Regular cardiac myocyte (primary cell): ENCODE measurements around the gene KLRC4. TPM values are rescaled to one million over a fixed set of nuclear protein-coding genes. Genes with fewer than 3 reads are reported as not detected.

Experiments
- total RNA-seq: library from RNA; depleted of rRNA; stranded (reverse); fragments of >200 nt; gene quantifications from 2 replicates; pipeline ENCODE4 v1.2.3, GENCODE V29; 2014

Gene KLRC4, protein sequence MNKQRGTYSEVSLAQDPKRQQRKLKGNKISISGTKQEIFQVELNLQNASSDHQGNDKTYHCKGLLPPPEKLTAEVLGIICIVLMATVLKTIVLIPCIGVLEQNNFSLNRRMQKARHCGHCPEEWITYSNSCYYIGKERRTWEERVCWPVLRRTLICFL
- total RNA-seq: not detected in 2 replicates

DNA sequence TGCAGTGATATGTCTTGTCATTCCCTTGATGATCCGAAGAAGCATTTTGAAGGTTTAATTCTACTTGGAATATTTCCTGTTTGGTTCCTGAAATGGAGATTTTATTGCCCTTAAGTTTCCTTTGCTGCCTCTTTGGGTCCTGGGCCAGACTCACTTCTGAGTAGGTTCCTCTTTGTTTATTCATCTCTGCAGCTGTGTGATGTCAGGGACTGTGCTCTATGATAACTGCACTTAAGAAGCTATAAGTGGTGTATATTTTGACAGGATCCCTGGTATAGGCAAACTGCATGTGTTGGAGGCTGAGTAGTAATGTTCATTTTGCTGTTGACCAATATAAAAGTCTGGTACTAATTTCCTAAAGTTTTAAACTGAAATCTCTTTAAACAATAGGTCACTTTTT, at the start of gene KLRC4:
TSS of gene KLRC4 (minus strand) at position 366 of the 400 bp plus-strand sequence. CDS start at position 184, 182 bp downstream.

DNA sequence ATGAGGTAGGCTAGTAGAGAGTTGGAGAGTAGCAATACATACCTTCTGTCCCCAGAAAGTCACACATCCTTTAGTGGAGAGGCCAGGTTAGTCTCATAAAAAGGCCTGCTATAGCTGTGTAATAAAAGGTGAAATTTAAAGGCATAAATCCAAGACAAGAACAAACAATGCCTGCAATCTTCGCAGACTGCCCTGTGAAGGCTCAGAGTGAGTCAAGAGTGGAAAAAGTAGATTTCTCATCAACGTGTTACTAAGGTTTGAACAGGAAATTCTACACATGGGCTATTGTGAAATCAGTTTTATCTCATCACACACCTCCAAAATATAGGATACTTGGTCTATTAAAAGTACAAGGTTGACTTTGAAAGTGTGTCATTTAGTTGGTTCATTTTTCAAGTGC, 43.6 kb upstream of the KLRC4 start, which contains the start of gene KLRC1:
TSS of gene KLRC1 (minus strand) at position 222 of the 400 bp plus-strand sequence. CDS start 2,221 bp downstream, outside the sequence.

DNA sequence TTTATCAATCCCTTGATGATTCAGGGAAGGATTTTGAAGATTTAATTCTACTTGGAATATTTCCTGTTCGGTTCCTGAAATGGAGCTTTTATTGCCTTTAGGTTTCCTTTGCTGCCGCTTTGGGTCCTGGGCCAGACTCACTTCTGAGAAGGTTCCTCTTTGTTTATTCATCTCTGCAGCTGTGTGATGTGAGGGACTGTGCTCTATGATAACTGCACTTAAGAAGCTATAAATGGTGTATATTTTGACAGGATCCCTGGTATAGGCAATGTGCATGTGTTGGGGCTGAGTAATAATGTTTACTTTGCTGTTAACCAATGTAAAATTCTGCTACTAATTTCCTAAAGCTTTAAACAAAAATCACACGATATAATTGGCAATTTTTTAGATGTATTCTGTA, 26.3 kb upstream of the KLRC4 start, which contains the start of gene KLRC2:
TSS of gene KLRC2 (minus strand) at position 195 of the 400 bp plus-strand sequence. CDS start at position 171, 24 bp downstream.

DNA sequence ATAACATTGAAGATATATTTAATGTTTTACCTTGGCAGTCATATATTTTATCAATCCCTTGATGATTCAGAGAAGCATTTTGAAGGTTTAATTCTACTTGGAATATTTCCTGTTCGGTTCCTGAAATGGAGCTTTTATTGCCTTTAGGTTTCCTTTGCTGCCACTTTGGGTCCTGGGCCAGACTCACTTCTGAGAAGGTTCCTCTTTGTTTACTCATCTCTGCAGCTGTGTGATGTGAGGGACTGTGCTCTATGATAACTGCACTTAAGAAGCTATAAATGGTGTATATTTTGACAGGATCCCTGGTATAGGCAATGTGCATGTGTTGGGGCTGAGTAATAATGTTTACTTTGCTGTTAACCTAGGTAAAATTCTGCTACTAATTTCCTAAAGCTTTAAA, 10.8 kb upstream of the KLRC4 start, which contains the start of gene KLRC3:
TSS of gene KLRC3 (minus strand) at position 262 of the 400 bp plus-strand sequence. CDS start at position 217, 45 bp downstream.

DNA sequence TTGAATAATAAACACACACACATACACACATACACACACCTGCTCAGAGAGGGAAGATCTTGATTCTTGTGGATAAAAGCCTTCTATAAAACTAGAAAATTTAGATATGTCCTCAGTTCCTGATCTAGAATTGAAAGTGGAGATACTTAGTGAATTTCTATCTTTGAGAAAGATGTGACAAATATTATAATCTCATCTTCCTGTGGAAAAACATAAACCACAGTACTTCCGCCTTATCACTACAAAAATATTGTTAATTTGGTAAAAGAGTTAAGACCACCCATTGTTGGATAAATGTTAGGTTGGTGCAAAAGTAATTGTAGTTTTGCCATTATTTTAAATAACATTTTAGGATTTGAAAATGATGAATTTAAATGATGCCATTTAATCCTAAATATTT, 19.7 kb downstream of the KLRC4 start, which contains the start of gene KLRK1:
TSS of gene KLRK1 (minus strand) at position 138 of the 400 bp plus-strand sequence. CDS start 1,231 bp downstream, outside the sequence.

Other genes starting within 250 kb of the KLRC4 start
- gene OLR1, start 237.6 kb downstream of the KLRC4 start, total RNA-seq: 1.2 and 1.4 TPM in 2 replicates
- under 0.01 and 0.56 TPM in 2 replicates for gene TMEM52B, start 230.7 kb downstream of the KLRC4 start, total RNA-seq
- 23.0 and 105 TPM in 2 replicates for gene GABARAPL1, start 196.9 kb downstream of the KLRC4 start, total RNA-seq
- gene KLRD1, start 101.9 kb downstream of the KLRC4 start, total RNA-seq: under 0.01 and 0.28 TPM in 2 replicates
- not detected in 2 replicates for gene KLRK1, start 19.7 kb downstream of the KLRC4 start, total RNA-seq
- not detected in 2 replicates for gene KLRC3, start 10.8 kb upstream of the KLRC4 start, total RNA-seq
- not detected in 2 replicates for gene KLRC2, start 26.3 kb upstream of the KLRC4 start, total RNA-seq
- gene KLRC1, start 43.6 kb upstream of the KLRC4 start, total RNA-seq: not detected in 2 replicates
- gene EIF2S3B, start 96.1 kb upstream of the KLRC4 start, total RNA-seq: 0.85 and 1.3 TPM in 2 replicates
- 16.3 and 22.6 TPM in 2 replicates for gene MAGOHB, start 203.9 kb upstream of the KLRC4 start, total RNA-seq